GM21529 (cell line): ENCODE results near the gene PIK3R3.
"Not testable (repeated sequence)": the region's sequence is repeated elsewhere in the genome, so short reads cannot be mapped to it uniquely, and the experiment has no call there.

Source experiments
- ATAC-seq: cut with Tn5 transposase; IDR thresholded peaks from one replicate; pipeline ENCODE4 v1.9.1; 2021; ENCODE audit not compliant: unreplicated experiment

The PIK3R3 gene

GRCh38 chr1:46113948-46114347 lies 18.5 kb downstream of the PIK3R3 start:
- no peak for ATAC-seq

DNA sequence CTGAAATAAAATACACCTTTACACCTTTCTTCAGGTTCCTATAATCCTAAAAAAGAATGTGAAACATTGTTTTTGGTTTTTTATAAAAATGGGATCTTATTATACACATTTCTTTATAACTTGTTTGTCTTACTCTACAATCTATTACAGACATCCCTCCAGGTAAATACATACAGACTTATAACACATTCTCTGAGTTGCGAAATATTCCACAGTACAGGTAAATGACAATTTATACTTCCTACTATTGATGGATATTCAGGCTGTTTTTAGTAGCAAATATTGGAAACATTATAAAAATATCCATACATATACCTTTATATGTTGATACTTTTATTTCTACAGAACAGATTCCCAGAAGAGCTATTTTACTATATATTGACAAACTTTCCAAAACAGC lies 20.3 kb downstream of the PIK3R3 start:
- no peak for ATAC-seq

- ATAC-seq: no peak
Observed at GRCh38 chr1:46110521-46110920, 21.9 kb downstream of the PIK3R3 start.

- ATAC-seq: no peak
Observed at GRCh38 chr1:46102769-46103476, 29.5 kb downstream of the PIK3R3 start.

DNA sequence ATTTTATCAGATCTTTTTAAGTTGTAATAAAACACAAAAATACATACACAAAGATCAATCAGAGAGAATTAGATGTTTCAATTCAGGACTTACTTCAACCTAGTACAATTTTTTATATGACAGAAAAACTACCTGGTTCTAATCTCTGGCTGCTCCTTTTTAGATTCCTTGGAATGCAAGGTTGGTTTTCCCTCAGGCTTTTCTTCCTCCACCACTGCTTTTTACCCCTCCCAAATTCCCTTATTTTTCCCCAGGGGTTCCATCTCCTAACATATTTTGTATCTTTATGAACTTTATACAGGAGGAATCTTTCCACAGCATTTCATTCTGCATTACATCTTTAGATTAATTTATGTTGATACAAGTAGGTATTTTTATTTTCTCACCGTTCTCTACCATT lies 33.2 kb downstream of the PIK3R3 start:
- no peak for ATAC-seq

- ATAC-seq: no peak
Observed at GRCh38 chr1:46098027-46098712, 34.3 kb downstream of the PIK3R3 start.

GRCh38 chr1:46097149-46097472 lies 35.3 kb downstream of the PIK3R3 start:
- no peak for ATAC-seq

DNA sequence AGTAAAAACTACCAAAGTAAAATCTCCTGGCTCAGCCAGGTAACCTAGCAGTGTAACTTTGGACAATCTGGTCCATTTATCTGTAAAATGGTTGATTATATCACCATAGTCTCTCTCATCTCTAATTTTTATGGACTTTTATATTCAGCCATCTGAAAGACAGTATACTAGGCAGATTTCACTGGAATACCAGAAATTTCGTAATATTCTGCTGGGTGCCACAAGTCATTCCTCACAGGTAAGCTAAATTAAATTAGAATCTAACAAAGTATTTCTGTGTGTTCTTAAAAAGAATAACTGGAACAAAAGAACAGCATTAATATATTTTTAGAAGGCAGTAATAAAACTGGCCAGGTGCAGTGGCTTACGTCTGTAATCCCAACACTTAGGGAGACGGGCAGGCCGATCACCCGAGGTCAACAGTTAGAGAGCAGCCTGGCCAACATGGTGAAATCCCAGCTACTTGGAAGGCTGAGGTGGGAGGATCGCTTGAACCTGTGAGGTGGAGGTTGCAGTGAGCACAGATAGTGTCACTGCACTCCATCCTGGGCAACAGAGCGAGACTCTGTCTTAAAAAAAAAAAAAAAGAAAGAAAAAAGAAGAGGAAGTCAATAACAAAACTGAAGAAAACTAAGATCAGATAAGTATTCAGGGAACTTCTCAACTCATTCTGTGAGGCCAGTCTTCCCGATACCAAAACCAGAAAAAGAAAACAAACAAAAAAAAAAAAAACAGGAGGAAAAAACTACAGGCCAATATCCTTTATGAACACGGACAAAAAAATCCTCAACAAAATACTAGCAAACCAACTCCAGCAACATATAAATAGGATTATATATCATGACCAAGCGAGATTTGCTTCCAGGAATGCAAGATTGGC lies 35.9 kb downstream of the PIK3R3 start:
- no peak for ATAC-seq

DNA sequence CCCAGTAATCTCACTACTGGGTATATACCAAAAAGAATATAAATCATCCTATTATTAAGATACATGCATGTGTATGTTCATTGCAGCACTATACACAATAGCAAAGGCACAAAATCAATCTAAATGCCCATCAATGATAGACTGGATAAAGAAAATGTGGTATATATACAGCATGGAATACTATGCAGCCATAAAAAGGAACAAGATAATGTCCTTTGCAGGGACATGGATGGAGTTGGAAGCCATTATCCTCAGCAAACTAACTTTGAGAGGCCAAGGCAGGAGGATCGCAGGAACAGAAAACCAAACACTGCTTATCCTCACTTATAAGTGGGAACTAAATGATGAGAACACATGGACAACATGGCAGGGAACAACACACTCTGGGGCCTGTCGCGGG lies 37.3 kb downstream of the PIK3R3 start:
- not testable (repeated sequence) for ATAC-seq

- no peak for ATAC-seq
Observed at GRCh38 chr1:46094471-46095005, 37.9 kb downstream of the PIK3R3 start.

DNA sequence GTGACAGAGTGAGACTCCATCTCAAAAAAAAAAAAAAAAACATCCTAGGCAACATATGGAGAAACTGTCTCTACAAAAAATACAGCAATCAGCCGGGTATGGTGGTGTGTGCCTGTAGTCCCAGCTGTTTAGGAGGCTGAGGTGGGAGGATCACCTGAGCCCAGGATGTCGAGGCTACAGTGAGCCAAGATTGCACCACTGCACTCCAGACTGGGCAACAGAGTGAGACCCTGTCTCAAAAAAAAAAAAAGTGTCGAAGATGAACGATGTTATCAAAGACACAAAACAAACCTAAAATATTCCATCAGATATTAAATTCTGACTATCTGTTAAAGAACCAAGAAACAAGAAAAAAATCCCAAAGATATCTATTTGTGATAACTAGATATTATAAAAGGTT lies 38.6 kb downstream of the PIK3R3 start:
- not testable (repeated sequence) for ATAC-seq

- no peak for ATAC-seq
Observed at GRCh38 chr1:46087891-46088290, 44.5 kb downstream of the PIK3R3 start.

- ATAC-seq: no peak
Observed at GRCh38 chr1:46086576-46086975, 45.9 kb downstream of the PIK3R3 start.

DNA sequence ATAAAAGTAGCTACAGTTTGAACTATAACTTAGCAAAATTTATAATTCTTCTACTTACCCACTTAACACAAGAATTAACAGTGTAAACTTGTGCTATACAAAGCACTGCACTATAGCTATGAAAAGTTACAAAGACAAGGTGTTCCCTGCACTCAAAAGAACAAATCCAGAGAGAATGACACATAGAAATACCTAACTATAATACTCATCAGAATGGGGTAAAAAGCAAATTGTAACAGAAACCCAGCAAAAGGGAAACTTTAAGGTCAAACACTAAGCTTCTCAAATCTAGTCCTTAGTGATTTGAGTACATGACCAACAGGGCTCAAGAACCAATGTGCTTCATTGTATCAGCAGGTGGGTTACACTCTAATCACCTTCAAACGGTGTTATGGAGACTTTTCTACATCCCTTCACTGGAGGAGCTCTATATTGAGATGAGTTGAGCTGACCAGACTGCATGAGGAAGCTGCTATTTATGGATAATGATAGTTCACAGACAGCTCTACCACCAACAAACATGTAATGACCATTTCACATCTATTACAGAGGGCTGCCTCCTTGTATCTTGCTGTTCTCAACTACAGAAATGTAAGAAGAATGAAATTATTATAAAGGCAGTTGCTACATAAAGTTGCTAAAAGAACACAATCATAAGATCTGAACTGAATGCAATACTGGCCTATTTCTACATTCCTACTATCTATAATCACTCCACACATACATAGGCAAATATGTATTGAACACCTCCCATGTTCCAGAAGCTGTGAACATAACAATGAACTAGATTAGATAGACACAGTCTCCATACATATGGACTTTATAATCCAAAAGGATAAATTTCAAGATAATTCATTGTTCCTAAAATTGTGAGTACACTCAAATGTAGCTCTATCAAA lies 47.6 kb downstream of the PIK3R3 start:
- no peak for ATAC-seq

GRCh38 chr1:46083579-46083978 lies 48.9 kb downstream of the PIK3R3 start:
- no peak for ATAC-seq

DNA sequence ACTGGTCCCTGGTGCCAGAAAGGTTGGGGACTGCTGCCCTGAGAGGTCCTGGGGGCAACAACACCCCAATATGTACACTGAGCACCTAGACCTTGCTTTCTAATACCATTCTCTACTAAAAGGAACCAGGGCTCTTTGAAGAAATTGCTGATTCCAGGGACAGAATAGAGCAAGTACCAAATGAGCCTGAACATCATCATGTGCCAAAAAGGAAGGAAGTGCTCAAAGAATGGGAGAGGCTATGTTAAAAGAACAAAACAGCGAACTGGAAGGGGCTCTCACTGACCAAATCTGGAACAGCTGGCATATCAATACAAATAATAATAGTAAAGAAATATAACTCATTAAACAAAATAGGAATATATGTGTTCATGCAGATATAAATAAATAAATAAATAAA lies 50.8 kb downstream of the PIK3R3 start:
- ATAC-seq: no peak

- ATAC-seq: no peak
Observed at GRCh38 chr1:46081206-46081605, 51.2 kb downstream of the PIK3R3 start.

- no peak for ATAC-seq
Observed at GRCh38 chr1:46080257-46080656, 52.2 kb downstream of the PIK3R3 start.

- ATAC-seq: no peak
Observed at GRCh38 chr1:46077644-46078043, 54.8 kb downstream of the PIK3R3 start.

DNA sequence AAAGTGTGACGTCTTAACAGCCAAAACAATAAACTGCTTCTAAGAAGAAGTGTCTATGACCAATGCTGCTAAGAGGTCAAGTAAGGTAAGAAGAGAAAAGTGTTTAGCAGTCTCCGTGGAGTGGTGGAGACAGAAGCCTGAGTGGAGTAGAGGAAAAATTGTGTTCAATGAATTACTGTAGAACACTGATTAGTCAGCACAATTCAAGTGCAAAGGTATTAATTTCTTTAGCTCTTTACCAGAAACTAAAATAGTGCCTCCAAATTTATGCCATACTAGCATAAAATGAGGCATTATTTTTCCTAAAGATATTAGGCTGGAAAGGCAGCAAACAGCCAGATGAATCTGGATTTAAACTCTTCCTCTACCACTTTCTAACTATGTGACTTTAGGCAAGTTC lies 56.1 kb downstream of the PIK3R3 start:
- ATAC-seq: no peak

- no peak for ATAC-seq
Observed at GRCh38 chr1:46072975-46073374, 59.5 kb downstream of the PIK3R3 start.
